ENCODE measurements around the gene NUP58.

Gene NUP58

DNA sequence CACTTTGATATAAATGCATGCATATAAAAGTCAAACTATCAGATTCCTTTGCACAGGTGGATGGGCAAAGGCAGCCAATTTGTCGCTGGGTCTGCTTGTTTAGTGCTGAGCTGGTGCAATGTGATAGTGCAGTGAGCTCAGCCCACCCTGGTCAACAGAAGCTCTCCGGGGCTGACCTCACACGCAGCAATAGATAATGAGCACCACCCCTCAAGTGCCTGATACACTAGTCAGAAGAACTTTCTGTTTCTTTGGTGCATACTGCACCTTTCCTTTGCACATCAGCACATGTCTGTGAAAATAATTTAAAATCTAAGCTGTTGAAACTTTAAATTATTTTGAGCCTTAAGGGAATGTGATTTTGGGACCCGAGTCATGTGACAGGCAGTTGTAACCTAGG lies 90.5 kb downstream of the NUP58 start:
- H3K9ac ChIP-seq (ENCODE audit: low read length): no peak overlapping the region
- no peaks in the 10 kb centered on the region for H3K27me3 ChIP-seq (replicated peaks; ENCODE audit: insufficient read depth, low read length)
- no peaks in the 10 kb centered on the region for H3F3A ChIP-seq (ENCODE audit: insufficient read depth, low read length)
- H4K20me1 ChIP-seq (ENCODE audit: insufficient read depth, low read length): no peaks in the 10 kb centered on the region
- H3K9me3 ChIP-seq (replicated peaks; ENCODE audit: insufficient read depth, low read length): no peaks in the 10 kb centered on the region
- DNase-seq: no peak
- no peak overlapping the region for H3K27ac ChIP-seq (ENCODE audit: low read length)
- no peak overlapping the region for H3K4me3 ChIP-seq (ENCODE audit: low read length)
- H3K9me2 ChIP-seq (replicated peaks; ENCODE audit: insufficient read depth, low read length): no peaks in the 10 kb centered on the region
- no peaks in the 10 kb centered on the region for H3K4me1 ChIP-seq (ENCODE audit: low read length)
- no peak for TF ChIP-seq EZH2 (optimal IDR thresholded peaks at IDR 0.05; ENCODE audit: low read depth, low read length)
- no peak for TF ChIP-seq EZH2phosphoT487 (IDR thresholded peaks at IDR 0.05; ENCODE audit: low read length)
- TF ChIP-seq, protein P1, sequence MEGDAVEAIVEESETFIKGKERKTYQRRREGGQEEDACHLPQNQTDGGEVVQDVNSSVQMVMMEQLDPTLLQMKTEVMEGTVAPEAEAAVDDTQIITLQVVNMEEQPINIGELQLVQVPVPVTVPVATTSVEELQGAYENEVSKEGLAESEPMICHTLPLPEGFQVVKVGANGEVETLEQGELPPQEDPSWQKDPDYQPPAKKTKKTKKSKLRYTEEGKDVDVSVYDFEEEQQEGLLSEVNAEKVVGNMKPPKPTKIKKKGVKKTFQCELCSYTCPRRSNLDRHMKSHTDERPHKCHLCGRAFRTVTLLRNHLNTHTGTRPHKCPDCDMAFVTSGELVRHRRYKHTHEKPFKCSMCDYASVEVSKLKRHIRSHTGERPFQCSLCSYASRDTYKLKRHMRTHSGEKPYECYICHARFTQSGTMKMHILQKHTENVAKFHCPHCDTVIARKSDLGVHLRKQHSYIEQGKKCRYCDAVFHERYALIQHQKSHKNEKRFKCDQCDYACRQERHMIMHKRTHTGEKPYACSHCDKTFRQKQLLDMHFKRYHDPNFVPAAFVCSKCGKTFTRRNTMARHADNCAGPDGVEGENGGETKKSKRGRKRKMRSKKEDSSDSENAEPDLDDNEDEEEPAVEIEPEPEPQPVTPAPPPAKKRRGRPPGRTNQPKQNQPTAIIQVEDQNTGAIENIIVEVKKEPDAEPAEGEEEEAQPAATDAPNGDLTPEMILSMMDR (IDR thresholded peaks at IDR 0.05; ENCODE audit: low read length): no peak
- no peaks in the 10 kb centered on the region for H3K79me2 ChIP-seq (ENCODE audit: low read length)
- H3K4me2 ChIP-seq (ENCODE audit: low read depth, low read length): no peak overlapping the region
- H2AFZ ChIP-seq (ENCODE audit: low read length): no peak overlapping the region
- no peaks in the 10 kb centered on the region for H3K36me3 ChIP-seq (replicated peaks; ENCODE audit: insufficient read depth, low read length)
